GM12878 (cell line): ENCODE data around the gene ARAP1.

Experiments used
- EZH2 ChIP-seq: IDR thresholded peaks from 2 replicates; pipeline ENCODE4 v1.6.1; 2012; ENCODE audit warnings: low read depth, mild to moderate bottlenecking, control low read depth, inconsistent platforms, low read length, borderline replicate concordance; ENCODE audit not compliant: control insufficient read depth
- NR2C1 ChIP-seq: fragments of 450-650 bp; IDR thresholded peaks from 2 replicates; pipeline ENCODE4 v1.6.1; 2017; ENCODE audit warnings: antibody characterized with exemption, mild to moderate bottlenecking, moderate library complexity
- POU2F2 ChIP-seq: IDR thresholded peaks from 3 replicates; pipeline ENCODE4 v1.6.1; 2011; ENCODE audit warnings: low read depth, mild to moderate bottlenecking, low read length, borderline replicate concordance
- SMARCA5 ChIP-seq: fragments of 450-650 bp; IDR thresholded peaks from 2 replicates; pipeline ENCODE4 v1.6.1; 2017; ENCODE audit warnings: mild to moderate bottlenecking
- SRF ChIP-seq, 2 experiments: IDR thresholded peaks; 2 replicates each; pipeline ENCODE4 v1.6.1; 2011; ENCODE audit warnings: low read depth in 2 of 2, low read length in 2 of 2, mild to moderate bottlenecking in 1 of 2, moderate library complexity in 1 of 2
- TF ChIP-seq, protein P1 (sequence below), 3 experiments: IDR thresholded peaks in 2 of 3; conservative IDR thresholded peaks in 1 of 3; 2 replicates each; pipeline ENCODE4 v1.5.1; 2011; ENCODE audit warnings: low read depth in 3 of 3, low read length in 3 of 3, mild to moderate bottlenecking in 3 of 3, control low read depth in 2 of 3, moderate library complexity in 2 of 3, inconsistent platforms in 1 of 3, mixed read lengths in 1 of 3; ENCODE audit not compliant: control insufficient read depth in 2 of 3, insufficient read depth in 1 of 3; ENCODE audit errors: extremely low read depth in 1 of 3

GRCh38 chr11:72770799-72771198 is 18.6 kb upstream of the ARAP1 start:
- TF ChIP-seq, protein P1, sequence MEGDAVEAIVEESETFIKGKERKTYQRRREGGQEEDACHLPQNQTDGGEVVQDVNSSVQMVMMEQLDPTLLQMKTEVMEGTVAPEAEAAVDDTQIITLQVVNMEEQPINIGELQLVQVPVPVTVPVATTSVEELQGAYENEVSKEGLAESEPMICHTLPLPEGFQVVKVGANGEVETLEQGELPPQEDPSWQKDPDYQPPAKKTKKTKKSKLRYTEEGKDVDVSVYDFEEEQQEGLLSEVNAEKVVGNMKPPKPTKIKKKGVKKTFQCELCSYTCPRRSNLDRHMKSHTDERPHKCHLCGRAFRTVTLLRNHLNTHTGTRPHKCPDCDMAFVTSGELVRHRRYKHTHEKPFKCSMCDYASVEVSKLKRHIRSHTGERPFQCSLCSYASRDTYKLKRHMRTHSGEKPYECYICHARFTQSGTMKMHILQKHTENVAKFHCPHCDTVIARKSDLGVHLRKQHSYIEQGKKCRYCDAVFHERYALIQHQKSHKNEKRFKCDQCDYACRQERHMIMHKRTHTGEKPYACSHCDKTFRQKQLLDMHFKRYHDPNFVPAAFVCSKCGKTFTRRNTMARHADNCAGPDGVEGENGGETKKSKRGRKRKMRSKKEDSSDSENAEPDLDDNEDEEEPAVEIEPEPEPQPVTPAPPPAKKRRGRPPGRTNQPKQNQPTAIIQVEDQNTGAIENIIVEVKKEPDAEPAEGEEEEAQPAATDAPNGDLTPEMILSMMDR (IDR thresholded peaks at IDR 0.05 in 2 of 3, conservative IDR thresholded peaks at IDR 0.05 in 1 of 3; ENCODE audit: control insufficient read depth in 2 of 3, extremely low read depth in 1 of 3, insufficient read depth in 1 of 3, low read depth in 3 of 3, low read length in 3 of 3), result no peak
- TF ChIP-seq EZH2 (no peak), SRF (IDR thresholded peaks at IDR 0.05; ENCODE audit: low read depth in 2 of 2, low read length in 2 of 2) (no peak), POU2F2 (no peak), SMARCA5 (no peak), NR2C1 (no peak)
